HG02840 (cell line): Measurements from ENCODE around the gene SLC35A5.
"Not testable (repeated sequence)": the region's sequence is repeated elsewhere in the genome, so short reads cannot be mapped to it uniquely, and the experiment has no call there.

Source experiments
- ATAC-seq: cut with Tn5 transposase; IDR thresholded peaks from one replicate; pipeline ENCODE4 v1.9.1; 2021; ENCODE audit warnings: mild to moderate bottlenecking, moderate library complexity, moderate number of reproducible peaks; ENCODE audit not compliant: unreplicated experiment, low FRiP score

SLC35A5 gene, protein sequence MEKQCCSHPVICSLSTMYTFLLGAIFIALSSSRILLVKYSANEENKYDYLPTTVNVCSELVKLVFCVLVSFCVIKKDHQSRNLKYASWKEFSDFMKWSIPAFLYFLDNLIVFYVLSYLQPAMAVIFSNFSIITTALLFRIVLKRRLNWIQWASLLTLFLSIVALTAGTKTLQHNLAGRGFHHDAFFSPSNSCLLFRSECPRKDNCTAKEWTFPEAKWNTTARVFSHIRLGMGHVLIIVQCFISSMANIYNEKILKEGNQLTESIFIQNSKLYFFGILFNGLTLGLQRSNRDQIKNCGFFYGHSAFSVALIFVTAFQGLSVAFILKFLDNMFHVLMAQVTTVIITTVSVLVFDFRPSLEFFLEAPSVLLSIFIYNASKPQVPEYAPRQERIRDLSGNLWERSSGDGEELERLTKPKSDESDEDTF

GRCh38 chr3:112561734-112562529 lies at the start of gene SLC35A5, which contains the start of gene ATG3:
TSS of gene SLC35A5 (plus strand) at chr3:112562045. CDS start at chr3:112563404, 1,359 bp downstream.
TSS of gene ATG3 (minus strand) at chr3:112561962. CDS start at chr3:112561528, 434 bp downstream.
- ATAC-seq, result peak; percentile 84

DNA sequence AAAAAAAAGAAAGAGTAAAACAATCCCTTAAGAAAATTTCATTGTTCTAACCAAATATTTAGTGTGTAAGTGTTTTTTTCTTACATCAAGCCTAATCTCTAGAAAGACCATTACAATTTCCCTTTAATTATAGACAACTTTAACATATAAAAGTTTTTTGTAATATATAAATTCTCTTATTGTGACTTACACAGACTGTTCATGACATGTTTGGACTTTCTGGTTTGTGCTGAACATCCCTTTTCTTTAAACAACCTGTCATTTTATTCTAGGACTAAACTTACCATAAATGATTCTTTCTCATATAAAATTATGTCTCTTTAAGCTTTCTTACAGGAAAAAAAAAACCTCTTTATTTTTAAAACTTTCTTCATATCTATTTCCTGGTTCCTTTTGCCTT lies 49.5 kb upstream of the SLC35A5 start:
- no peak for ATAC-seq

GRCh38 chr3:112514527-112515128 lies 47.2 kb upstream of the SLC35A5 start:
- peak; percentile 100 for ATAC-seq

DNA sequence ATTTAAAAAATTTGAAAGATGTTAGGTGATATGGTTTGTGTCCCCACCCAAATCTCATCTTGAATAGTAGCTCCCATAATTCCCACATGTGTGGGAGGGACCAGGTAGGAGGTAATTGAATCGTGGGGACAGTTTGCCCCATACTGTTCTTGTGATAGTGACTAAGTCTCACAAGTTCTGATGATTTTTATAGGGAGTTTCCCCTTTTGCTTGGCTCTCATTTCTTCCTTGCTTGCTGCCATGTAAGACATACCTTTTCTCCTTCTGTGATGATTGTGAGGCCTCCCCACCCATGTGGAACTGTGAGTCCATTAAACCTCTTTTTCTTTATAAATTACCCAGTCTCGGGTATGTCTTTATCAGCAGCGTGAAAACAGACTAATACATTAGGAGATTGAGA lies 42.9 kb upstream of the SLC35A5 start:
- ATAC-seq, result not testable (repeated sequence)

DNA sequence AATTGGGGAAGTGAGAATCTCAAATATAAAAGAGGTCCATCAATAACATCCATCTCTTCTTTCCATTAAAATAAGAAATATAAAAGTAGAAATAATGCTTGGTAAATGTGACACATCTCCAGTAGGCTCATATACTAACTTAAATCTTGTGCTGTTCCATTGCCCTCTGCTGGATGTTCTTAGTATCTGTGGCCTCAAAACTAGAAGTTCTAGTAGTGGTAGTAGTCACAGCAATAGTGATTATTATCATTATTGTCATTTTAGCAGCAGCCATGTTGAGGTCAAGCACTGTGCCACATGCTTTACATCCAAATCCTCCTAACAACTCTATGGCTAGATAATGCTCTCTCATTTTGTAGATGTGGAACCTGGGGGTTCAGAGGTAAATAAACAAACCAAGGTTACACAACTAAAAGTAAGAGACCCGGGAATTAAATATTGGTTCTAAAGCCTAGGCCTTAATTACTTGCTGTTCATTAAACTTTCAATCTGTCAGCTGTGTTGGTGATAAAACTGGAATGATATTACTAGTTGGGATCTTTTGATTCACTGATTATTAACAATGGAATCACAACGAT lies 42.3 kb upstream of the SLC35A5 start:
- ATAC-seq, result peak; percentile 52

- ATAC-seq, result not testable (repeated sequence)
Measured at GRCh38 chr3:112524127-112524526, 37.7 kb upstream of the SLC35A5 start.

DNA sequence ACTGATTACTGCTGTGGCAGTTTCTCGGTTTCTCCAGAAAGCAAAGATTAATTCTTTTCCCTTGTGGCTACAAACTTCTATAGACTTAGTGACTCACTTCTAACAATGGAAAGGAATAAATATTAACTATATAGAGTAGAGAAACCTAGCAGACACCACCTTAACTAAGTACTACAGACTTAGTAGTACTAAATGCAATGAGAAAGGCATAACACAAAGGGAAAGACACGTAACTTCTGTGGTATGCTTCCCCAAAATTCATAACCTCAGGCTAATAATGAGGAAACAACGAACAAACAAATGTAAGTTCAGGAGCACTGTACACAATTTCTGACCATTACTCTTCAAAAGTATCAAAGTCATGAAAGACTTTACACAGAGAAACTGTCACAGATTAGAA lies 31.3 kb upstream of the SLC35A5 start:
- no peak for ATAC-seq

GRCh38 chr3:112531358-112531781 lies 30.5 kb upstream of the SLC35A5 start:
- no peak for ATAC-seq

DNA sequence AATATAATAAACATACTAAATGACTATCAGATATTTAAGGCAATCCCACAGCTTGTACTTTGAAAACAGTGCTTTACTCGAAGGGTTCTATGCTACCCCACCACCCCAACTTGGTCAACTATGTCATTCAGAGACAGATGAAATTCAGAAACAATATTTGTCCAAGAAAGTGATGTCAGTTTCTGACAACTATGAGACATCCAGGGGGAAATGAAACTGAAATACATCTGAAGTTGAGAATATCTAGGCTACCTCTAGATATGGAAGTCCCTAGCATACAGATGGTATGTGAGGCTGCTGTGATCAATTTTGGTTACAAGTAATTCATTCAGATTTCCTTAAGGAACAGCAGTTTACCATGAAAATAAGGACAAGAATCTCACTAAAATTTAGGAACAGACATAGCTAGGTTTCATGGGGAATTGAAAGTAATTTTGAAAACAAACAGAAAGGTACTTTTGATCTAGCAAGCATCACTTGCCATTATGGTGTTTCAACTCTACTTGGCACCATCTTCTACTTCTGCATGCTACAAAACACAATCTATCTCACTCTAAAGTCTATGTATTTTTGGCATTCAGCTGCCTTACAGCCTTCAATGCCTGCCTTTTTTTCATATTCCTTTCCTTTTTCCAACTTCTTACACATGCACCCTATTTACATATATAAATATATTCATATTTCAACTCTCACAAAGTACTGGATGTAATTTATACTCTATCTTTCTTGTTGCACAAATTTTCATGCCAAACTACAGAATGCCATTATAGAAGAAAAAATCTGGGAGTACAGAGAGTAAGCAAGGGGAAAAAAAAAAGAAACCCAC lies 21.8 kb upstream of the SLC35A5 start:
- no peak for ATAC-seq

DNA sequence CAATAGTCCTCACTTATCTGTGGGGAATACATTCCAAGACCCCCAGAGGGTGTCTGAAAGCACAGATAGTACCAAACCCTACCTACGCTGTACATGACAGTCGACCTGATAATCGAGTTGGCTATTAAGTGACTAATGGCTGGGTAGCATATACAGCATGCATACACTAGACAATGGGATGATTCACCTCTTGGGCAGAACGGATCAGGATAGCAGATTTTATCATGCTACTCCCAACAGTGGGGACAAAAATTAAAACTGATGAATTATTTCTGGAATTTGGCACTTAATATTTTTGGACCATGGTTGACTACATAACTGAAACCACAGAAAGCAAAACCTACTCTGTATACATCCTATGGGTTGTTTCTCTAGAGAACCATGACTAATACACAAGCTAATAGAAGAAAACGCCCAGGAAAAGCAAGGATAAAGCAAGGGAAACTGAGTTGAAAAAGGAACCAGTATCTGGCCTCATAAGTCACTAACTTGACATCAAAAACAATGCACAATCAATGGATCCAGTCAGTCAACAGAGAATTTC lies 15.6 kb upstream of the SLC35A5 start:
- ATAC-seq, result no peak

- ATAC-seq, result no peak
Measured at GRCh38 chr3:112550859-112551258, 11.0 kb upstream of the SLC35A5 start.

GRCh38 chr3:112555535-112556170 lies 6.2 kb upstream of the SLC35A5 start:
- no peak for ATAC-seq

GRCh38 chr3:112557976-112558375 lies 3.9 kb upstream of the SLC35A5 start:
- no peak for ATAC-seq

DNA sequence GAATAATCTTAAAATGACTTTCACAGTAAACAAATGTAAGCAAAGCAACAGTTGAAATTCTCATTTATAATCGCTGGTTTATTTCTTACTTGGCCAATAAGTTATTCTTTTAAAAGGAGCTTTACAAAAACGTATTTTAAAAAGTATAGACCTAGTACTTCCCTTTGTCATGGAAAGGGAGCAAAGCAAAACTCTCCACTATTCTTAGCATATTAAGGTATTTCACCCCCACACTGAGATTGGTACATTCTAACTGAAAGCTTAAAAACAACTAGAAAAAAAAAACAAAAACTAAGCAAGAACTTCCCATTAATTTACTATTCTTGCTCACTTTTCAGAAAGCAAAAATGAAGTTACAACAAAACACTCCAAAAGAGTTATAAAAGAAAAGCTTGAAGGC lies 1.5 kb upstream of the SLC35A5 start:
- no peak for ATAC-seq

- ATAC-seq, result peak; percentile 21
Measured at GRCh38 chr3:112560721-112561483, 943 bp upstream of the SLC35A5 start.

DNA sequence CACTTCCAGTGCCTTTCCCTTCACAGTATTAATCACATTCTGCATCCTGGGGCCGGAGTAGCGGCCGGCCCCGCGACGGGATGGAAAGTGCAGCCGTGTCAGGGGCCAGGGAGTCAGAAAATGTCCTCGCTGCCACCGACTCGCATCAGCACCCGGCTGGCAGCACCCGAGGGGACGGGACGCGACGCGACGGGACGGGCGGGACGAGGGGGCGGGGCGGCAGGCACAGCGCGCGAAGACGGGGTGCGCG lies 436 bp upstream of the SLC35A5 start:
- peak; percentile 50 for ATAC-seq

DNA sequence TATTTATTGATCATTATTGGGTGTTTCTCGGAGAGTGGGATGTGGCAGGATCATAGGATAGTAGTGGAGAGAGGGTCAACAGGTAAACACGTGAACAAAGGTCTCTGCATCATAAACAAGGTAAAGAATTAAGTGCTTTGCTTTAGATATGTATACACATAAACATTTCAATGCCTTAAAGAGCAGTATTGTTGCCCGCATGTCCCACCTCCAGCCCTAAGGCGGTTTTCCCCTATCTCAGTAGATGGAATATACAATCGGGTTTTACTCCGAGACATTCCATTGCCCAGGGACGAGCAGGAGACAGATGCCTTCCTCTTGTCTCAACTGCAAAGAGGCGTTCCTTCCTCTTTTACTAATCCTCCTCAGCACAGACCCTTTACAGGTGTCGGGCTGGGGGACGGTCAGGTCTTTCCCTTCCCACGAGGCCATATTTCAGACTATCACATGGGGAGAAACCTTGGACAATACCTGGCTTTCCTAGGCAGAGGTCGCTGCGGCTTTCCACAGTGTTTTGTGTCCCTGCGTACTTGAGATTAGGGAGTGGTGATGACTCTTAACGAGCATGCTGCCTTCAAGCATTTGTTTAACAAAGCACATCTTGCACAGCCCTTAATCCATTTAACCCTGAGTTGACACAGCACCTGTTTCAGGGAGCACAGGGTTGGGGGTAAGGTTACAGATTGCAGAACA lies 2.5 kb downstream of the SLC35A5 start:
- ATAC-seq, result not testable (repeated sequence)

DNA sequence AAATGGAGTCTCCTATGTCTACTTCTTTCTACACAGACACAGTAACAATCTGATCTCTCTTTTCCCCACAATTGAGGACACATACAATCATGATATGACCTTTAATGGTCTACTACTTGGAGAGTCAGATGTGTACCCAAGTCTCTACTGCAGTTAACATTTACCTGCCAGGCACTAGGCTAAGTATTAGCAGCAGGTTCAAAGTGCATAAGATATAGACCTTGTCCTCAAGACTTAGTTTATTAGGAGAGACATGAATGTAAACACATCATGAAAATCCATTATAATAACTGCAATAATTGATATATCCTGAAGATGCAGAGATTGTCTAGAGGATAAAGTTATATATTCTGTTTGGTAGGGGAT lies 3.1 kb downstream of the SLC35A5 start:
- no peak for ATAC-seq
